ENCODE results near the gene THAP6.

DNA sequence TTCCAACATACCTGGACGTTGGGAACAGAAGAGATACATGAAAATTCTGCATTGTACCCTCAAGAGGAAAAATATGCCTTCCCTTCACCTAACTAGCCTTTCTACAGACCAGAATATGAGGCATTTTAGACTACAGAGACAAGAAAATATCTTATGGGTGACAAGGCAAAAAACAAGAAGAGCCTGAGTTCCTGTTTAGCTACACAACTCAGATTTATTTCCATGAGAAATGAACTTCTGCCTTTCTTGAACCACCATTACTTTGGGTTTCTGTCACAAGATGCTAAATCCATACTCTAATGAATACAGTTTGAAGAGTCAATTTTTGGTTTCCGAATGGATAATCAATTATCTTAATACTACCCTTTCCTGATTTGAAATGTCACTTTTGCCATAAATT, 18.8 kb upstream of the THAP6 start:
- TF ChIP-seq, protein P1, sequence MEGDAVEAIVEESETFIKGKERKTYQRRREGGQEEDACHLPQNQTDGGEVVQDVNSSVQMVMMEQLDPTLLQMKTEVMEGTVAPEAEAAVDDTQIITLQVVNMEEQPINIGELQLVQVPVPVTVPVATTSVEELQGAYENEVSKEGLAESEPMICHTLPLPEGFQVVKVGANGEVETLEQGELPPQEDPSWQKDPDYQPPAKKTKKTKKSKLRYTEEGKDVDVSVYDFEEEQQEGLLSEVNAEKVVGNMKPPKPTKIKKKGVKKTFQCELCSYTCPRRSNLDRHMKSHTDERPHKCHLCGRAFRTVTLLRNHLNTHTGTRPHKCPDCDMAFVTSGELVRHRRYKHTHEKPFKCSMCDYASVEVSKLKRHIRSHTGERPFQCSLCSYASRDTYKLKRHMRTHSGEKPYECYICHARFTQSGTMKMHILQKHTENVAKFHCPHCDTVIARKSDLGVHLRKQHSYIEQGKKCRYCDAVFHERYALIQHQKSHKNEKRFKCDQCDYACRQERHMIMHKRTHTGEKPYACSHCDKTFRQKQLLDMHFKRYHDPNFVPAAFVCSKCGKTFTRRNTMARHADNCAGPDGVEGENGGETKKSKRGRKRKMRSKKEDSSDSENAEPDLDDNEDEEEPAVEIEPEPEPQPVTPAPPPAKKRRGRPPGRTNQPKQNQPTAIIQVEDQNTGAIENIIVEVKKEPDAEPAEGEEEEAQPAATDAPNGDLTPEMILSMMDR (IDR thresholded peaks at IDR 0.05): no peak
- no peak for TF ChIP-seq POLR2A (IDR thresholded peaks at IDR 0.05)
